Measurements from ENCODE around the gene SYCP2.

Gene SYCP2

DNA sequence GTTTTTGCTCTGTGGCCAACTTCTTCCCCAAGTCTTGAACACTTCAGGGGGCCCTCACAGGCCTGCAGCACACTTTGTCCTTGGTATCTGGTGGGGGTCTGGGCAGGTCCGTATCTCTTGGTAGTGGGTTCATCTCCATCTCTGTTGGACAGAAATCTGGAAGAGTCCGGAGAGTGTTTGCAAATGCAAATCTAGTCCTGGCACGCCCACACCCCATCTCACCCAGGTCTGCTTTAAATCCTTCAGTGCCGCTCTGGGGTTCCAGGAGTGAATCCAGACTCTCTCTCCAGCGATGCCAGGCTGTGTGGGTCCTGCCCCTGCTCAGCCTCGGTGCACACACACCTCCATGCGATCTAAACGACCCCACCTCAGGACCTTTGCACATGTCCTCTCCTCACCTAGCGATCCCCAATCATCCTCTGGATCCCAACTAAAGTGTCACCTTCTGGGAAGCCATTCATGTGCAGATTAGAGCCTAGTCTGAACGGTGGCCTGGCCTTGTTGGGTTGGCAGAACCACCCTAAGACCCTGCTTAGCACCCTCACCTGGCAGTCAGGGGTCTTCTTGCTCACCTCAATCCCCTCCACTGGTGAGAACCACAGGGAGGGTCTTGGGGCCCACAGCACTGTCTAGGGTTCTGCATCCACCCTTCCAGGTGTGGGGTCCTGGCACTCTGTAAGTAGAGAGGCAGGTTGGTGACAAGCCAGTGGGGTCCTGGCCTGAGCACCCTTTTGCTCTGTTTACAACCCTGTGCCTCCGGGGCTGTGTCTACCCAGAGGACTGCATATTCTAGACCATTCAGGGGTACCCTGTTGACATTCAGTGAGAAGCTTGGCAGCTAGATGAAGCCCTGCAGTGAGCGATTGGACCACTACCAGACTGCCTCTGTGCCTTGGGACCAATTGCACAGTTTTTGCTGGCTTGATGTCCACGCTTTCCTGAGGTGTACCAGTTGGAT lies 100.8 kb downstream of the SYCP2 start:
- no peak for DNase-seq

DNA sequence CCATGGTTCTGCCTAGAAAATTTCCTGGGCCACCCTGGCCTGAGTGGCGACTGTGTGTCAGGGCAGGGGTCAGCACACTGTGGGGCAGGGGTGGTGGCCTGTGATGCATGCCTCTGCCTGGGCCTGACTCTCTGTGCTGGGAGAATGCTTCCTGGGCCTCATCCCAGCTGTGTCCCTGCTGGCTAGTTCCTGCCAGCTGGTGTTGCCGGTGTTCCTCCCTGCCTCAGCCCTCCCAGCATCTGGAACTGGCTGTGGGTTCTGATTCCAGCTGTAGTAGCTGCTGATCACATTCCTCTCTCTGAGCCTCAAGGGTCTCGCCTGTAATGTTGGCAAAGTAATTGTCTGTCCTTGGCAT lies 101.5 kb downstream of the SYCP2 start:
- no peak for DNase-seq

DNA sequence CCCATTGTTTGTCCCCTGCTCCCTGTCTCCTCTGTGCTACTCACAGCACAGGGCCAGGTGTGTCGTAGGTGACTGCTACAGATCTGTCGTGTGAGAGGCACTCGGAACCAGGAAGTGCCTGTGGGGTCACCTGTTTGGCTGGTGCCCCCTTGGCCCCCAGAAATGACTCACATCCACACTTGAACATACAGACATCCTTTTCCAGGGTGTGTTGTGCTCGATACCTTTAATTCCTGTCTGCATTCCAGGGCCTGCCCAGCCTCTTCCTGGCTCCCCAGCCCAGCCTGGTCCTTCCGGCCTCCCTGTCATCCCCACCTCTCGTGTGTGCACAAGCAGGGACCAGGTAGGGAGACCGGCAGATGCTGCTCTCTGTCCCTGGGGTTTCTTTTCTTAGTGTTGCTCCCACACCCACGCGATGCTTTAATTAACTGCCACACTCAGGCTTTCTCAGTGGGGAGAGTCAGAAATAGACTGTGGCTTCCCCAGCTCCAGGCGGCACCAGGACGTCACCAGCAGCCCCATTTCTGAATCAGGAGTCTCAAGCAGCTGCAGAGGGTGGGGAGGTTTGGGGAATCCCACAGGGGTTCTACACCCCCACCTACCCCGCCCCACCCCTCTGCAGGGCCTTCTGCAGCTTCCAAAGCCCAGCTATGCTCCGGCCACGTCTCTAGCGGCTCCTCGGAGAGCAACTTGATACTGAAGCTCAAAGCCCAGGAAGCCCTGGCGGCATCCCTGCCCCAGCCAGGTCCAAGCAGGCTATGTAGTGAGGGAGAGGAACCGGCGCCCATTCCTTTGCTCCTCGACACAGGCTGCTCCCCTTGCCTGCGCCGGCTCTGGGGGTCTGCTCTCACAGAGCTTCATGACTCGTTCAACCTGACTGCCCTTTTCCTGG lies 102.2 kb downstream of the SYCP2 start:
- DNase-seq: no peak

DNA sequence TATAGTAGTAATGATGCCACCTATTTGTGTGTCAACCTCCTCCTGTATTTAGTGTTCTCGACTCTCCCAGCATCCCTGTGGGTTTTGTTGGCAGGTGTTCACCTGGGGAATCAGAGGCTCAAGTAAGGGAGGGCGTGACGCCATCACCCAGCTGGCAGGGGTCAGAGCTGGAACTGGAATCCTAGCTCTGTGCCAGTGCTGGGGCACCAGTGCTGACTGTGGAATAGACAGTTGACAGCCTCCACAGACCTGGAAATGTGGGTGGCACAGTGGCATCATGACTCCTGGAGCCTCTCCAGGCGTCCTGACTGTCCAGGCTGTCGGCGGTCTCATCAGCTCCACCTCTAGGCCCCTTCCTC lies 102.8 kb downstream of the SYCP2 start:
- no peak for DNase-seq

DNA sequence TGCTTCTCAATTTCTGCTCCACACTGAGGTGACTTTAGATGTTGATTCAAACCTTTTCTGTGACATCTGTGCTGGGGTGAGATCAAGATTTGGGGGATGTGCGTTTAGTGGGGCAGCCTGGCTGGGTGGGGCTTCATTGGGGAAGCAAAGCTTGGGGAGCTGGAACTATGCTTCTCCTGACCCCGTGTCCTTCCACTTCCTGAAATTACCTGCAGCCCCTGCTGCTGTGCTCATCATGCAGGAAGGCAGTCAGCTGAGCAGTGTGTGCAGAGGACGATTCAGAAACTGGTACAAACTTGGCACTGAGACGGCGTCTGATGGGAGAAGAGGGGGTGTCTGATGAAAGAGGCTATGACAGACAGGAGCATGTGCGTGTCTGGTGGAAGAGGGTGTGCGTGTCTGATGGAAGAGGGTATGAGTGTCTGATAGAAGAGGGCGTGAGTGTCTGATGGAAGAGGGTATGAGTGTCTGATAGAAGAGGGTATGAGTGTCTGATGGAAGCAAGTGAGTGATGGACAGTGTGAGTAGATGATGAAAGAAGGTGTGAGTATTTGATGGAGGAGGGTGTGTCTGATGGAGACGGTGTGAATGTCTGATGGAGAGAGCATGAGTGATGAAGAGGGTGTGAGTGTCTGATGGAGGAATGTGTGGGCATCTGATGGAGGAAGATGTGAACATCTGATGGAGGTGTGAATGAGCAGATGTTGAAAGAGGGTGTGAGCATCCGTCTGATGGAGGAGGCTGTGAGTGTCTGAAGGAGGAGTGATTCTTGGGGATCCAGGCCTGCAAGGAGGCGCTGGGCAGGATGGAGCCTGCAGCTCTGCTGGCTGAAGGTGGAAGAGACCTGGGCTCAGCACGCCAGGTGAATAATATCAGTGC lies 103.4 kb downstream of the SYCP2 start:
- DNase-seq: no peak

DNA sequence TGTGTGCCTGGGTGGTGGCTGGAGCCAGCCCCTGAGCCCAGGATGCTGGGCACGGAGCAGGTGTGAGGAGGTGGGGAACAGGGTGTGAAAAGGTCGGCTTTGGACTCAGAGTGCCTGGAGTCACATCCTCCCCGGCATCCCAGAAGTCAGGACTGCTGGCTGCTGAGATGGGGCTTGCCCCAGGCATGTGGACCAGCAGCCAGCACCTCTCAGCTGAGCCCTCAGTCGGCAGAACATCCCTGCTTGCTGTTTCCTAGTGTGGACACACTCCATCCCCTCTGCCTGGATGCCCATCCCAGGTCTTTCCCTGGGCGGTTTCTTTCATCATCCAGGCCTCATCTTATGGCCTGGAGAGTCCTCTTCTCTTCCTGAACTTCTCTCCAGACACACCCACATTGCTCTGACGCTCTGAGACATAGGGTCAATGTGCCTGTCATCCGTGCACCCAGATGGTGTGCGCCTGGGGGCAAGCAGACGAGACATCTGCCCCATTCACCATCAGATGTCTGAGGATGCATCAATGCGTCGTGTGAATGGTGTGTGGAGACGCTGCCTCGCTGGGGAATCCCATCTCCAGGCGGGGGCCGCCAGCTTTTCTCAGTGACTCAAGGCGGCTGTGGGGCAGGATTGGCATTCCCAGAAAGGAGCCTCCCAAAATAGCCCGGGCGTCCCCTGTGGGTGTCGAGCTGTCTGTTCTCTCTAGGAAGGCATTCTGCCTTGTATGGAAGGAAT lies 104.2 kb downstream of the SYCP2 start:
- DNase-seq: no peak

DNA sequence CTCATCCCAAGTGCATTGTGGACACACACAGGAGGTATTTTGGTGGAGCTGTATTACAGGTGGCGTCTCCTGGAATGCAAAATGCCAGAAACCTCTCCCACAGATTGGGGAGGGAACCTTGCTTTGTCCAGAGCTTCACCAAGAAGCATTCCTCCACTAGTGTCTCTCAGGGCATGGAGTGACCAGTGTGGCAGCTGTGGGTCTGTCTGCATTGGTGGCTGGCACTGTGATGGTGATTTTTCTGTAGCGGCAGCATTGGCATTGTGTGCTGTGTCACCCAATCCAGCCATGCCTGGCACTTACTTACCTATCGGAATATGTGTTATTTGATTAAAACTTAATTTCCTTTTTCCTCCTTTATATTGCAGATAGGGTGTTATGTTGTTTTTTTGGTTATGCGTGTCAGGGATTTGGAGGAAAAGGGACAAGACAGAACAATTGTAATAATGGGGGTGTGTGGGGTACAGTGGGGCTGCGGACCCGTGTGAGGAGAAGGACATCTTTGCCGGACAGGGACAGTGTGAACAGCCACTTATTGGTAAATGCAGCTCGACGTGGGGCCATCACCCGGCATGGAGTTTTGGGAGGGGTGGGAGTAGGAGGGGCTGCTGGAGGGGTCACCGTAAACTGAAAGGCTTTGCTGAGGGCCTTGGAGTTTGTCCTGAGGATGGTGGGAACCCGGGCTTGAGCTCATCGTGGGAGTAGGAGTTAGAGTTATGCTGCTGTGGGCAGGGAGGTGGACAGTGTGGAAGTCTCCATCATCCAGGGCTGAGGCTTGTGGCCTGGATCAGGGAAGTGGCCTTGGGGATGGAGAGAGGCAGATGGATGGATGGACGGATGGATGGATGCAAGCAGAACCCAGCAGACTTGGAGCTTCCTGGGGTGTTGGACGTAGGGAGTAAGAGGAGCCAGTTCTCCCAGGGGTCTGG lies 105.0 kb downstream of the SYCP2 start:
- DNase-seq: no peak

DNA sequence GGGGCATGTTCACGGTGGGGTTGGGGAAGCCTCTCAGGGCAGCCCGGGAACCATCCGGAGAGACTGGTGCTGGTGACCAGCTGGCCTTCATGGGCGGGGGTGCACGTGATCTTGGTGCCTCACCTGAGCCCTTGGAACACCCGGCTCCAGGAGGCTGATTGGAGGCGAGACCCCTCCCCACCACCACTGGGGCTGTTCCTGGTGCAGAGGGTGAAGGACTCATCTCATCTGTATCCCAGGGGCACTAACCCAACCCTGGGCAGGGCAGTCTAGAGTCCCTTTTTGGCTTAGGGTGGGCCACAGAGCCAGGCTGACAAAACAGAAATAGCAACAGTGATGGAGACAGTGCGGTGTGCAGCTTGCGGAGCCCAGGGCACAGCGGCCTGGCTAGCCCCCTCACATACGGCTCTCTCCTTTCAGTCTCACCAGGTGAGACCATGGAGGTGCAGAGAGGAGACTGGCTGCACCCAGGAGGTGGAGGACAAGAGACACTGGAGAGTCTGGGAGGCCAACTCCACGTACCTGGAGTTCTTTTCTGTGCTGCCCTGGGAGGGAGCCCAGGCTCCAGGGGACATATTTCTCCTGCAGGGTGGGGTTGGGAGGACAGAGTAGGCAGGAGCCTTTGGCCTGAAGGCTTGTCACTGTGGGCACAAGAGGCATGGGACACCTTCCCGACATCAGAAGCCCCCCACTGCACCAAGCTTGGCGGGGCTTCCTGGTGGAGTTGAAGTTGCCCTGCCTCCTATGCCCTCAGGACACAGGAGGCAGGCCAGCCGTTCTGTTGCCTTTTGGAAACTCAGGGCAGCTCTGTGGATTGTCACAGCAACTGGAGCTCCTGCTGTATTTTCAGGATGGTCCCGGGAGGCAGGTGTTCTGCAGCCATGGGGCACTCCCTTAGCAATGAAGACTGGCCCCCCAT lies 106.0 kb downstream of the SYCP2 start:
- no peak for DNase-seq

DNA sequence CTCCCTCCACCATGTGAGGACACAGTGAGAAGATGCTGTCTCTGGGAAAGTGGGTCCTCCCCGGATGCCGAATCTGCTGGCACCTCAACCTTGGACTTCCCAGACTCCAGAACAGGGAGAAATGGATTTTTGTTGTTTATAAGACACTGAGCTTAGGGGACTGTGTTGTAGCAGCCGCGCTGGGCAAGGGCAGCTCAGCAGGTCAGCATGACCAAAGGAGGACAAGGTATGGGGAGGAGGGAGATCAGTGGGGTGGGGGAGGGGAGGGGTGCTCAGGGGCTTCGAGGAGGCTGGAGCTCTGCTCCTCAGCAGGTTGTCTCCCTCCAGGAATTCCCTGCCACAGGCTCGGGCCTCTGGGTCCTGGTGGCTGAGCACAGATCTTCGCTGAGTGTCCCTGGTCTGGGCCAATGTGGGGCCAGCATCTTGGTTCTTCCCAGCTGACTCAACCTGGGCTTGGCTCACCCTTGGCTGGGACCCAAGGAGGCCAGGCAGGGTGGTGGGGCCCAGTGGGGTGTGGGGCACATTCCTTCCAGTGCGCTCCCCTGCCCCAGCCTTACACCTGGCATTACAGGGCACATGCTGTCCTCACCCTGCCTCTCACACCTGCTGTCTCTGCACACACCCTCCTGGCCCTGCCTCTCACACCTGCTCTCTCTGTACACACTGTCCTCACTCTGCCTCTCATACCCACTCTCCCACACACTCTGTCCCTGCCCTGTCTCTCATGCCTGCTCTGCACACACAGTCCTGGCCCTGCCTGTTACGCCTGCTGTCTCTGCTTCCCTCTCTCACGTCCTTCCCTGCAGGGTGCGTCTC lies 107.3 kb downstream of the SYCP2 start:
- no peak for DNase-seq

DNA sequence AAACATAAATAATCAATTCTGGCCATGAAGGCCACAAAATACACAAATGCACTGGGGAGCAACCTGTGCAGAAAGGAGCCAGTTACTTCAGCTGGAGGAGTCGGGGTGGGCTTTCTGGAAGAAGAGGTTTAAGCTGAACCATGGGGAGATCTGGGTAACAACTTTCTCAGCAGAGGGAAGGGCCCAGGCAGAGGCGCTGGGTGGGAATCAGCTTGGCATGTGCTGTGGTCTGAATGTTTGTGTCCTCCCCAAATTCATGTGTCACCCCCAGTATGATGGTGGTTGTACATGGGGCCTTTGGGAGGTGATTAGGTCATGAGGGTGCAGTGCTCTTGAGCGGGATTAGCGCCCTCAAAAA lies 107.9 kb downstream of the SYCP2 start:
- no peak for DNase-seq

DNA sequence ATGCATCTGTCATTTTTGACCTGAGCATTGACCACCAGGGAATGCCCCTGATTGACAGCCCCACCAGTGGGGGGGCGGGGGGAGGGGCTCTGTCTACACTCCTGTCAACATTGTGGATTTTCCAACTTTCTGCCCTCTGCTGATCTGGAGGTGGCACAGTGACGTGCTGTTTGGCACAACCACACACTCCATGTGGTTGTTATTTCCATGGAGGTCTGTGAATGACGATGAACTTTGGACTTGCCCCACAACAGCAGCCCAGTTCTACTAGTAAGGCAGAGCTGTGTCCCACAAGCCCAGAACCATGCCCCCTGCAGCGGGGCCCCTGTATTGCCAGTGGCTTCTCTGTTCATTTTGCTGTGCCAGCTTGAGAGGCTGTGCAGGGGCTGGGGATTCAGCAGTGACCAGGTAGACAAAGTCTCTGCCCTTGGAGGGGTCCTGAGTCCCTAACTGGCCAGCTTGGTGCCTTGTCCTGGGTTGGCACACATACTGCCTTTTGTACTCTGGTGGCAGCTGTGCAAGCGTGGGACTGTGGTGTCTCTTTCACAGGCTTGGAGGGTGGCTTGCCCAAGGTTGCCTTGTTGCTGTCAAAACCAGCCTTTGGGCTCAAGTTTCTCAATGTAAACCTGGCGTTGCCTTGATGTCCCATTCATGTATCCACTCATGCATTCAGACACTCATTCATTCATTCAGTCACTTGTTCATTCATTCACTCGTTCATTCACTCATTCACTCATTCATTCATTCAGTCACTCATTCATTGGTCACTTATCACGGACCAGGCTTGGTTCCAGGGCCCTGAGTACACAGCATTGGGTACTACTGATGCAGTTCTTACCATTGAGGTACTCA lies 108.5 kb downstream of the SYCP2 start:
- DNase-seq: no peak

DNA sequence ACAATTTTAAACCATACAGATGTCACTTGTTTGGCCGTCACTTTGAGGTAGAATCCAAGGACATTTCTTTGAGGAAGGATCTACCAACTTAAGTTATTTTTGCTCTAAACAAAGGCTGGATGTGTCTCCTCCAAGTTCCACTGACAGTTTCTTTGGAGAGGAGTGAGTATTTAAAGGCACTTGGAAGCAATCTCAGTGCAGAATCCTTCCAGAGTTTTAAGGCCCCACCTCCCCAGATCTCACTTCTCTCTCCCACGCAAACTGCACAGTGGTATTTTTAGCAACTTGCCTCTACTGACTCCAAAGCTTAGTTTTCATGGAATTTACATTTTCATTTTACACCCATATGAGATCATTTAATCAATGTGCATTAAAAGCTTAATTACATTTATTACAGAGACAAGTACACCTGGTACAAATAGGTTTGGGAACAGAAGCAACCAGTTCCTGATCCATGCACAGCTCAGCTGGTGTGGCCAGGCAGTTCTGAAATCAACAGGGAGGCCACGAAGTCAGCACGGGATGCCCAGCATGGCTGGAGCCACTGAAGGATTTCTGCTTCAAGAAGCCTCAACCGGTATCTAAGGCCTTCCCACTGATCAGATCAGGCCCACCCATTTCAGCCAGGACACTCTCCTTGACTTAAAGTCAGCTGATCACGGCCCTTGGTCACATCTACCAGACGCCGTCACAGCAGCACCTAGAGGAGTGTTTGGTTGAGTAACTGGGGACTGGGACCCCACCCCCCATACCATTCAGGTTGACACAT lies 109.8 kb downstream of the SYCP2 start:
- no peak for DNase-seq

DNA sequence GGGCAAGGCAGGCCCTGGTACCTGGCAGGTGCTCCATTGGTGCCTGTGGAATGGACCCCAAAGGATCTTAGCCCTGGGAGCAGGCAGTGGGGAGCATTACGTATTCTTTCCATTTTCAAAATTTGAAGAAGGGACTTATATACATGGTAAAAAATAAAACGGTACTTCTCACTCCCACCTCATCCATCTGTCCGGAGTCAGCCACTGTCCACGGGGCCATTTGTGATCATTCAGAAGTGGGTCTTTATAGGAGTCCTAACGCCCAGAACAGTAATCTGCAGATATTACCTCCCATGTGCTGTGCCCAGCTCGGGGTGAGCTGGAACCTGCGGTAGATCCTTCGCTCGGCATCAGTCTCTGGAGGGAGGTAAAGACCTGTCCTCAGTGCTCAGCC lies 110.4 kb downstream of the SYCP2 start:
- DNase-seq: no peak

DNA sequence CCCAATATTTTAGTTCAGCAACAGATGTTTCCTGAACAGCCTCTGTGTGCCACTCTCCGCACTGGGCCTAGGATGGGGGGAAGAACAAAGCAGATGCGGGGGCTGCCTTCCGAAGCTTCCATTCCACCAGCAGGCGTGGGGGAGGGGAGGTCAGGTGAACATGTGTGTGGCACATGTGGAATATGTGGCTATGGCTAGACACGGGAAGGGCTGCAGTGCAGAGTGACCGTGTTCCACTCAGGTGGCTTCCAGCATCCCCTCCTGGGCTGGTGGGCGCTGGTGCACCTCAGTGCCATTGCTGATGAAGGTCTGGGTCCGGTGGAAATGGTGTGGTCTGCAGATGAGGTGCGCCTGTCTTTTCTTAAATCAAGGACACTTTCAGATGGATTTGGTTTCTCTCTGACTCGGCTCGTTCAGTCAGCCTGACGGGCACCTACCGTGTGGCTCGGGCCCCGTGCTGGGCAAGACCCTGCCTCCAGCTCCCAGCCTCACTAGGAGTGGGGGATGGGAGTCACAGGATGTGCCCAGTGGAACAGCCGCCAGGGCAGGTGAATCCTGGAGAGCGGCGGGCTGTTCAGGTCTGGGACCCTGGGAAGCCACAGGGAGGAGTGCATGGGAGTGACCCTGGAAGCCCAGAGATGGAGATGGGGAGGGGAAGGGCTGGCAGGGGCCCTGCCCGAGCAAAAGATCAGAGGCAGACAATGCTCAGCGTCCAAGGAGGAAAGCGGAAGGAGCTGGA lies 111.0 kb downstream of the SYCP2 start:
- no peak for DNase-seq

DNA sequence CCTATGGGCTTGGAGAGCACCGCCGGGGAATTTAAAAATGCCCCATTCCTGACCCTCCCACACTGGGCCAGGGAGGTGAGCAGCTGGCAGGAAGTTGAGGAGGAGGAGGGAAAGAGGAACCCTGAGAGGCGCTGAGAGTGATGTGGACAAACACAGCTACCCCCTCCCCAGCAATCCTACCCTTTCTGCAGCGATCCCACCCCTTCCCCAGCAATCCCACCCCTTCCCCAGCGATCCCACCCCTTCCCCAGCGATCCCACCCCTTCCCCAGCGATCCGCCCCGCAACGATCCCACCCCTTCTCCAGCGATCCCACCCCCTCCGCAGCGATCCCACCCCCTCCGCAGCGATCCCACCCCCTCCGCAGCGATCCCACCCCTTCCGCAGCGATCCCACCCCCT lies 111.6 kb downstream of the SYCP2 start:
- DNase-seq: no peak

DNA sequence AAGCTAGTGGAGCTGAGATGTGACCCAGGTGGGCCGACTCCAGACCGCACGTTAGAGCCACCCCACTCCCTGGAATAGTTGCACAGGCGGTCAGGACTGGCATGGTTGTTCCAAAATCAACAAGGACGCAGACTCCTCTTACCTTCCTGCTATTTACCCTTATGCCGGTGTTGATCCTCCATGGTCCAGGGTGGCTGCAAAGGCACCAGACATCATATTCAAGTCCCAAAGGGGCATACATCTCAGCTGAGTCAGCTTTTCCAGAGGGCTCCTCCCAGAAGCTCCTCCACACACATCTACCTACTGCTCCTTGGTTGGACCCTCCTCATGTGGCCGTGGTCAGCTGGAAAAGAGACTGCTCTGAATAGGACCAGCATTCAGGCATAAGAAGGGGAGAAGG lies 112.2 kb downstream of the SYCP2 start:
- no peak for DNase-seq

Measured in GOT3 (cell line).